IPS-18a (cell line): Measurements from ENCODE around the gene PHC3.

Experiments used
- H3K27ac ChIP-seq: one replicate; pipeline ENCODE4 v1.5.1; 2013; ENCODE audit warnings: low read length
- H3K27me3 ChIP-seq: one replicate; pipeline ENCODE4 v1.6.1; 2013; ENCODE audit warnings: mild to moderate bottlenecking, low read length; ENCODE audit not compliant: control insufficient read depth, insufficient read depth
- H3K36me3 ChIP-seq: one replicate; pipeline ENCODE4 v1.6.1; 2013; ENCODE audit warnings: low read depth, low read length; ENCODE audit not compliant: control insufficient read depth
- H3K4me1 ChIP-seq: one replicate; pipeline ENCODE4 v1.6.1; 2013; ENCODE audit warnings: low read depth, low read length; ENCODE audit not compliant: control insufficient read depth
- H3K4me3 ChIP-seq: one replicate; pipeline ENCODE4 v1.5.1; 2013; ENCODE audit warnings: low read length
- H3K9ac ChIP-seq: one replicate; pipeline ENCODE4 v1.6.1; 2013; ENCODE audit warnings: mild to moderate bottlenecking, low read length, moderate library complexity
- H3K9me3 ChIP-seq: one replicate; pipeline ENCODE4 v1.6.1; 2013; ENCODE audit warnings: low read depth, low read length; ENCODE audit not compliant: control insufficient read depth

PHC3 gene

GRCh38 chr3:170154569-170155143 lies 26.9 kb downstream of the PHC3 start:
- H3K9ac ChIP-seq: no peak overlapping the region
- no peaks in the 10 kb centered on the region for H3K27me3 ChIP-seq
- no peak overlapping the region for H3K27ac ChIP-seq
- H3K4me3 ChIP-seq: no peak overlapping the region
- no peaks in the 10 kb centered on the region for H3K4me1 ChIP-seq
- H3K9me3 ChIP-seq: no peaks in the 10 kb centered on the region
- H3K36me3 ChIP-seq: no peaks in the 10 kb centered on the region

GRCh38 chr3:170154084-170154483 lies 27.4 kb downstream of the PHC3 start:
- H3K4me3 ChIP-seq: no peak overlapping the region
- no peak overlapping the region for H3K27ac ChIP-seq
- no peak overlapping the region for H3K9ac ChIP-seq
- no peaks in the 10 kb centered on the region for H3K4me1 ChIP-seq
- H3K27me3 ChIP-seq: no peaks in the 10 kb centered on the region
- no peaks in the 10 kb centered on the region for H3K36me3 ChIP-seq
- H3K9me3 ChIP-seq: no peaks in the 10 kb centered on the region

DNA sequence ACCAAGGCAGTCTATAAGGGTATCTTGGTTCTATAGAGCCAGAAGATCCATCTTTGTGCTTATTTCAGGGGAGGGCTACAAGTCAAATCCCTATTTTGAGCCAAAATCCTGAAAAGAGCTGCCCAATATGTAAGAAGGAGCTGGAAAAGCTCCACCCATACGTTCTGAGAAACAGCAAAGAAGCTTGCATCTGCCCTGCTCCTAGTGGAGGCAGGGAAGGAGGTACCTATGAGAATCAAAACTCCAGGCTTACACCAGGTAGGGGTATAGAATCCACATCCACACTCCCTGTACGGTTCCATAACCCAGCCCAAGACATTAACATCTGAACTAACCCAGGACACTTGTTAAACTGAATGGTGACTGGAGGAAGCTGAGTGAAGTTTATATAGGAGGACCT lies 30.0 kb downstream of the PHC3 start:
- Histone ChIP-seq H3K36me3 (no peaks in the 10 kb centered on the region), H3K27me3 (no peaks in the 10 kb centered on the region), H3K4me1 (no peaks in the 10 kb centered on the region), H3K9ac (no peak overlapping the region), H3K4me3 (no peak overlapping the region), H3K9me3 (no peaks in the 10 kb centered on the region), H3K27ac (no peak overlapping the region)

- Histone ChIP-seq H3K4me3 (no peak overlapping the region), H3K27ac (no peak overlapping the region), H3K27me3 (no peaks in the 10 kb centered on the region), H3K9ac (no peak overlapping the region), H3K9me3 (no peaks in the 10 kb centered on the region), H3K4me1 (no peaks in the 10 kb centered on the region), H3K36me3 (peaks cover 8% of the 10 kb centered on the region)
Measured at GRCh38 chr3:170149016-170149415, 32.5 kb downstream of the PHC3 start.

- H3K4me3 ChIP-seq: no peak overlapping the region
- H3K27me3 ChIP-seq: no peaks in the 10 kb centered on the region
- no peaks in the 10 kb centered on the region for H3K9me3 ChIP-seq
- no peak overlapping the region for H3K27ac ChIP-seq
- peaks cover 13% of the 10 kb centered on the region for H3K36me3 ChIP-seq
- H3K9ac ChIP-seq: no peak overlapping the region
- H3K4me1 ChIP-seq: no peaks in the 10 kb centered on the region
Measured at GRCh38 chr3:170145278-170145677, 36.3 kb downstream of the PHC3 start.

GRCh38 chr3:170144437-170144843 lies 37.1 kb downstream of the PHC3 start:
- H3K4me3 ChIP-seq: no peak overlapping the region
- H3K4me1 ChIP-seq: no peaks in the 10 kb centered on the region
- H3K36me3 ChIP-seq: peaks cover 13% of the 10 kb centered on the region
- H3K9me3 ChIP-seq: no peaks in the 10 kb centered on the region
- H3K27ac ChIP-seq: no peak overlapping the region
- no peak overlapping the region for H3K9ac ChIP-seq
- H3K27me3 ChIP-seq: no peaks in the 10 kb centered on the region

GRCh38 chr3:170142373-170142772 lies 39.2 kb downstream of the PHC3 start:
- Histone ChIP-seq H3K9me3 (no peaks in the 10 kb centered on the region), H3K27me3 (no peaks in the 10 kb centered on the region)

DNA sequence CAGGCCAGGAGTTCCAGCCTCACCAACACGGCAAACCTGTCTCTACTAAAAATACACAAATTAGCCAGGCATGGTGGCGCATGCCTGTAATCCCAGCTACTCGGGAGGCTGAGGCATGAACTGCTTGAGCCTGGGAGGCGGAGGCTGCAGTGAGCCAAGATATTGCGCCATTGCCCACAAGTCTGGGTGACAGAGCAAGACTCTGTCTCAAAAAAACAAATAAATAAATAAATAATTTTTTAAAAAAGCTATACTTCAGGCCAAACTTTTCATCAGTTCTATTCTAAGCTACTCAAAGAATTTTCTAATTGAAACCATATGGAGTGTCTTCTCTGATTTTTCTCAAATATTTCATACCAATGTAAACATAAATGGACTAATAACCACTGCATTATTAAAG lies 43.5 kb downstream of the PHC3 start:
- Histone ChIP-seq H3K9me3 (no peaks in the 10 kb centered on the region), H3K27me3 (no peaks in the 10 kb centered on the region), H3K36me3 (peaks cover 8% of the 10 kb centered on the region), H3K4me3 (no peak overlapping the region), H3K9ac (no peak overlapping the region), H3K4me1 (no peaks in the 10 kb centered on the region), H3K27ac (no peak overlapping the region)

More at GRCh38 chr3:170142373-170142772, 39.2 kb downstream of the PHC3 start:
- Histone ChIP-seq H3K27ac (no peak overlapping the region), H3K9ac (no peak overlapping the region), H3K4me1 (no peaks in the 10 kb centered on the region), H3K4me3 (no peak overlapping the region), H3K36me3 (peaks cover 13% of the 10 kb centered on the region)

DNA sequence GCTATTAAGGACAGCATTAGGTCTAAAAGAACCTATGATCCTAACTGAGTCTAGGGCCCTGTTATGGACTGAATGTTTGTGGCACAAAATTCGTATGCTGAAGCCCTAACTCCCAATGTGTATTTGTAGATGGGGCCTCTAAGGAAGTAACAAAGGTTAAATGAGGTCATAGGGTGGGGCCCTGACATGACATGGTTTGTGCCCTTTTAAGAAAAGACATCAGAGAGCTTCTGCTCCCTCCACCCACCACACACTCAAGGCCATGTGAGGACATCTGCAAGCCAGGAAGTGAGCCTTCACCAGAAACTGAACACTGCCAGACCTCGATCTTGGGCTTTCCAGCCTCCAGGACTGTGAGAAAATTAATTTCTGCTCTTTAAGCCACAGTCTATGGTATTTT lies 49.2 kb downstream of the PHC3 start:
- Histone ChIP-seq H3K27me3 (no peaks in the 10 kb centered on the region), H3K9me3 (no peaks in the 10 kb centered on the region), H3K27ac (no peak overlapping the region), H3K4me3 (no peak overlapping the region), H3K9ac (no peak overlapping the region), H3K36me3 (peaks cover 21% of the 10 kb centered on the region), H3K4me1 (no peaks in the 10 kb centered on the region)

GRCh38 chr3:170130532-170130931 lies 51.0 kb downstream of the PHC3 start:
- Histone ChIP-seq H3K27me3 (no peaks in the 10 kb centered on the region), H3K27ac (no peak overlapping the region), H3K9me3 (no peaks in the 10 kb centered on the region), H3K4me3 (no peak overlapping the region), H3K9ac (no peak overlapping the region), H3K4me1 (no peaks in the 10 kb centered on the region), H3K36me3 (peaks cover 15% of the 10 kb centered on the region)

GRCh38 chr3:170128977-170129431 lies 52.5 kb downstream of the PHC3 start:
- no peaks in the 10 kb centered on the region for H3K4me1 ChIP-seq
- H3K27ac ChIP-seq: no peak overlapping the region
- no peaks in the 10 kb centered on the region for H3K27me3 ChIP-seq
- no peak overlapping the region for H3K4me3 ChIP-seq
- H3K36me3 ChIP-seq: peaks cover 13% of the 10 kb centered on the region
- H3K9ac ChIP-seq: no peak overlapping the region
- H3K9me3 ChIP-seq: no peaks in the 10 kb centered on the region

DNA sequence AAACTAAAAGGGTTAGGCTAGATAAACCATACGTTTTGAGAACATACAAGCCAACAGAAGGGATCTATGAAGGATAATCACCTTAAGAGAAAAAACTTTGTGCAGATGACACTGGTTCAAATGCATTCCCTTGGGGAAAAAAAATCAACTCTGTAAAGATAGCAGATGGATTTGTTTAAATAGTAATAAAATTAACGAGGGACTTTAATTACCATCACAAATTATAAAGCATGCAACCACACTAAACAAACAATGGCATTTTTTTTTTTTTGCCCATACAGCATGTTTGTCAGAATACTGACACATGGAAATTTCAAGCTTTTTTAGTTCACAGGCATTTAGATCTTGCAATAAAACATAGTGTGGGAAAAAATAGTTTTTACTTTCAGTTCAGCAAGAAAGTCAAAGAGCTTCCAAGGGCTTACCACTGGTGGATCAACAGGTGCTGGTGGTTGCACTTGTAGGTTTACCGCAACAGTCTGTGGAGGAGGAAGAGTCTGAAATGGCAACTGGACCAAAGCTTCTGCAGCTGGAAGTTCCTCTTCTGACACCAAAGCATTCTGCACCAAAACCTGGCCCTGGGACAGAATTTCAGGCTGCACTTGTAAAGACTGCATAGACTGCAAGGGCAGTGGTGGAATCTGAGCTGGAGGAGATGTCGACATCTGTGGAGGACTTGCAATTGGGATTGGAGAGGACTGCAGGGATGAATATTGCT lies 53.1 kb downstream of the PHC3 start:
- Histone ChIP-seq H3K27me3 (no peaks in the 10 kb centered on the region), H3K27ac (no peak overlapping the region), H3K4me3 (no peak overlapping the region), H3K36me3 (peaks cover 13% of the 10 kb centered on the region), H3K9ac (no peak overlapping the region), H3K9me3 (no peaks in the 10 kb centered on the region), H3K4me1 (no peaks in the 10 kb centered on the region)
